Spleen (tissue), 13 donors: ENCODE data around the gene KLKB1. TPM values are rescaled to one million over a fixed set of nuclear protein-coding genes. Genes with fewer than 3 reads are reported as not detected.

Experiments
- DNase-seq: peaks from one replicate; pipeline ENCODE4 v3.0.0-alpha.2; 2020
- H3K27ac ChIP-seq, 8 donors: fragments of 200-600 bp; sonication (generic) in 7 of 8; 1 replicate in 4 of 8; 2 replicates in 4 of 8; pipeline versions ENCODE4 v1.5.0 to v1.8.0; 2016 to 2021; ENCODE audit warnings: inconsistent platforms in 4 of 8, mild to moderate bottlenecking in 4 of 8, moderate library complexity in 1 of 8
- H3K27me3 ChIP-seq, 7 donors: fragments of 200-600 bp; sonication (generic) in 6 of 7; replicated peaks in 1 of 7; 1 replicate in 4 of 7; 2 replicates in 3 of 7; pipeline versions ENCODE4 v1.5.0 to v1.8.0; 2016 to 2021; ENCODE audit warnings: inconsistent platforms in 3 of 7, mild to moderate bottlenecking in 1 of 7
- H3K36me3 ChIP-seq, 6 donors: fragments of 200-600 bp; sonication (generic) in 5 of 6; 1 replicate in 4 of 6; 2 replicates in 2 of 6; pipeline versions ENCODE4 v1.5.0 to v1.8.0; 2016 to 2021; ENCODE audit warnings: inconsistent platforms in 2 of 6
- H3K4me1 ChIP-seq, 6 donors: fragments of 200-600 bp; sonication (generic) in 5 of 6; 1 replicate in 3 of 6; 2 replicates in 3 of 6; pipeline versions ENCODE4 v1.5.0 to v1.8.0; 2016 to 2021; ENCODE audit warnings: inconsistent platforms in 3 of 6
- H3K4me3 ChIP-seq, 8 donors: fragments of 200-600 bp; sonication (generic) in 7 of 8; 1 replicate in 4 of 8; 2 replicates in 4 of 8; pipeline versions ENCODE4 v1.5.0 to v1.8.0; 2016 to 2021; ENCODE audit warnings: inconsistent platforms in 4 of 8, mild to moderate bottlenecking in 4 of 8, moderate library complexity in 2 of 8
- H3K9me3 ChIP-seq, 8 donors: fragments of 200-600 bp; sonication (generic) in 7 of 8; 1 replicate in 4 of 8; 2 replicates in 4 of 8; pipeline versions ENCODE4 v1.5.0 to v1.8.0; 2016 to 2021; ENCODE audit warnings: inconsistent platforms in 4 of 8
- POLR2A ChIP-seq, 3 donors: fragments of 450-650 bp; IDR thresholded peaks; one replicate each; pipeline ENCODE4 v1.5.1; 2017; ENCODE audit warnings: antibody characterized with exemption in 3 of 3, mild to moderate bottlenecking in 1 of 3
- POLR2AphosphoS5 ChIP-seq, 3 donors: sonication (generic); formaldehyde crosslinking; IDR thresholded peaks; one replicate each; pipeline ENCODE4 v1.5.1; 2017; ENCODE audit warnings: antibody characterized with exemption in 3 of 3
- WGBS, 5 donors: extraction: QIAGEN DNeasy Blood & Tissue Kit in 3 of 5; methylation state at CpG; one replicate each; pipeline versions ENCODE4 v1.1.5 to v1.1.7; 2013 to 2018; 5-methylcytosine and 5-hydroxymethylcytosine counted together
- intact Hi-C: fragments of 100-400 bp; cut with DNase I; formaldehyde crosslinking; loops from one replicate; pipeline ENCODE4 v1.15.0; 2023; ENCODE audit warnings: low total_unique reads
- long read RNA-seq, 2 donors: transcript quantifications; one replicate each; lab custom pipeline, GENCODE V29; 2026
- polyA plus RNA-seq, 3 donors: library from polyadenylated mRNA; stranded (reverse); fragments of 200-250 nt; gene quantifications; one replicate each; pipeline ENCODE4 v1.2.1, GENCODE V29; 2013
- total RNA-seq, 7 donors: library from RNA; depleted of rRNA in 3 of 7; stranded (reverse); fragments of >200 nt in 3 of 7; fragmentation: NEBNext Ultra II Directional in 4 of 7; extraction: Animal tissue kit (Norgen Biotek cat#: 25700) in 4 of 7; gene quantifications; one replicate each; pipeline versions ENCODE4 v1.1.0 to v1.2.1, GENCODE V29; 2016 to 2021
- TF ChIP-seq, protein P1 (sequence below), 11 experiments: fragments of 200-600 bp in 7 of 11; fragments of 450-650 bp in 4 of 11; sonication (generic) in 4 of 11; IDR thresholded peaks in 8 of 11; conservative IDR thresholded peaks in 3 of 11; 1 replicate in 7 of 11; 2 replicates in 4 of 11; pipeline versions ENCODE4 v1.4.0 to v1.8.0; 2016 to 2021; ENCODE audit warnings: antibody characterized with exemption in 11 of 11, inconsistent platforms in 4 of 11, mild to moderate bottlenecking in 1 of 11
- donor health status: healthy with polysubstance abuse.
- donor health status: DM: no; HTN: no; CAD: no; lungs with moderate emphysema.
- donor health status: DM: no; HTN: no; CAD: no.
- donor health status: Bipolar disorder and iron deficiency.
- donor health status: healthy.
- donor health status: DM: no; HTN: no; CAD: no.
- donor health status: DM: yes; HTN: yes; CAD: no.

The KLKB1 gene
- total RNA-seq (1 to 10 TPM in 5 of 7 donors, under 1 TPM in 2; 0.67 to 5.8 (median 1.7) TPM), polyA plus RNA-seq (1 to 10 TPM; 1.1 to 3.6 (median 1.3) TPM)
- long read RNA-seq, donor 1 = 0 reads
- long read RNA-seq, donor 2 = 0 reads

DNA sequence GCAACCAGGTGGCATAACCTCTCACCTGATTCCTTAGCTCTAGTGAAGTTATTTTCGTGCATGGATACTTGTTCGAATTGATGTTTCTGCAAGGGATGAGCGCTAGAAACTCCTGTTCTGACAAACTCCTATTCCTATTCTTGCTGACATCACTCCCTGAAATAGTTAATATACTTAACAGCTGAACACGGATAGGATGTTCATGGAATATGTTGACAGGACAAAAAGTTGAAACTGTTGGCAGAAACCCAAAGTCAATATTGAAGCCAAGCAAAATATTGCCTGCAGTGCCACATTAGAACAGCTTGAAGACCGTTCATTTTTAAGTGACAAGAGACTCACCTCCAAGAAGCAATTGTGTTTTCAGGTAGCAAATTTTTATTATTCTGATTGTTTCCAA is at the start of gene KLKB1:
Gene KLKB1 (plus strand): TSS at position 287 of the 400 bp plus-strand sequence. CDS start 689 bp downstream, outside the sequence.
- 73 to 86% (median 81%) methylated on average over 5 of the region's 5 CpGs for WGBS, 5 donors
- intact Hi-C loops = no loop called here
- no peaks in the 10 kb centered on the region for H3K27me3 ChIP-seq
- DNase-seq = no peak
- H3K9me3 ChIP-seq = peaks cover 0 to 34% (median 26%) of the 10 kb centered on the region in 8 donors
- TF ChIP-seq POLR2A (IDR thresholded peaks at IDR 0.05) (no peak), POLR2AphosphoS5 (IDR thresholded peaks at IDR 0.05) (no peak)
- TF ChIP-seq, protein P1, sequence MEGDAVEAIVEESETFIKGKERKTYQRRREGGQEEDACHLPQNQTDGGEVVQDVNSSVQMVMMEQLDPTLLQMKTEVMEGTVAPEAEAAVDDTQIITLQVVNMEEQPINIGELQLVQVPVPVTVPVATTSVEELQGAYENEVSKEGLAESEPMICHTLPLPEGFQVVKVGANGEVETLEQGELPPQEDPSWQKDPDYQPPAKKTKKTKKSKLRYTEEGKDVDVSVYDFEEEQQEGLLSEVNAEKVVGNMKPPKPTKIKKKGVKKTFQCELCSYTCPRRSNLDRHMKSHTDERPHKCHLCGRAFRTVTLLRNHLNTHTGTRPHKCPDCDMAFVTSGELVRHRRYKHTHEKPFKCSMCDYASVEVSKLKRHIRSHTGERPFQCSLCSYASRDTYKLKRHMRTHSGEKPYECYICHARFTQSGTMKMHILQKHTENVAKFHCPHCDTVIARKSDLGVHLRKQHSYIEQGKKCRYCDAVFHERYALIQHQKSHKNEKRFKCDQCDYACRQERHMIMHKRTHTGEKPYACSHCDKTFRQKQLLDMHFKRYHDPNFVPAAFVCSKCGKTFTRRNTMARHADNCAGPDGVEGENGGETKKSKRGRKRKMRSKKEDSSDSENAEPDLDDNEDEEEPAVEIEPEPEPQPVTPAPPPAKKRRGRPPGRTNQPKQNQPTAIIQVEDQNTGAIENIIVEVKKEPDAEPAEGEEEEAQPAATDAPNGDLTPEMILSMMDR (IDR thresholded peaks at IDR 0.05 in 8 of 11, conservative IDR thresholded peaks at IDR 0.05 in 3 of 11) = no peak
- H3K36me3 ChIP-seq = no peaks in the 10 kb centered on the region
- no peak within 1 kb of the TSS for H3K27ac ChIP-seq
- H3K4me1 ChIP-seq = no peaks in the 10 kb centered on the region
- H3K4me3 ChIP-seq = no peak within 1 kb of the TSS

DNA sequence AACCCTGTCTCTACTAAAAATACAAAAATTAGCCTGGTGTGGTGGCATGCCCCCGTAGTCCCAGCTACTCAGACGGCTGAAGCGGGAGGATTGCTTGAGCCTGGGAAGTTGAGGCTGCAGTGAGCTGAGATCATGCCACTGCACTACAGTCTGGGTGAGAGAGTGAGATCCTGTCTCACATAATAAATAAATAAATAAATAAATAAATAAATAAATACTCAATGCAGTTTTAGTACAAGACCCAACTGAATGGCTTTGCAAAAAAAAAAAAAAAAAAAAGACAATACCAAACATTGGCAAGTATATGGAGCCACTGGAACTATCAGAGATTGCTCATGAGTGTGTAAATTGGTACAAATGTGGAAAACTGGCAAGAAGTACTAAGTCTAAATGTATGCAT is 39.2 kb upstream of the KLKB1 start:
- TF ChIP-seq POLR2A (IDR thresholded peaks at IDR 0.05) (no peak), POLR2AphosphoS5 (IDR thresholded peaks at IDR 0.05) (no peak)
- TF ChIP-seq, protein P1 (IDR thresholded peaks at IDR 0.05 in 8 of 11, conservative IDR thresholded peaks at IDR 0.05 in 3 of 11) = no peak
- no peak for DNase-seq
- Histone ChIP-seq H3K4me1 (peaks cover 9 to 29% (median 26%) of the 10 kb centered on the region in 6 donors), H3K27me3 (no peaks in the 10 kb centered on the region), H3K27ac (no peak overlapping the region), H3K4me3 (no peak overlapping the region), H3K36me3 (no peaks in the 10 kb centered on the region), H3K9me3 (no peaks in the 10 kb centered on the region)
- WGBS, 5 donors = 65 to 99% (median 72%) methylated on average over 3 of the region's 3 CpGs
- intact Hi-C loops = no loop called here

DNA sequence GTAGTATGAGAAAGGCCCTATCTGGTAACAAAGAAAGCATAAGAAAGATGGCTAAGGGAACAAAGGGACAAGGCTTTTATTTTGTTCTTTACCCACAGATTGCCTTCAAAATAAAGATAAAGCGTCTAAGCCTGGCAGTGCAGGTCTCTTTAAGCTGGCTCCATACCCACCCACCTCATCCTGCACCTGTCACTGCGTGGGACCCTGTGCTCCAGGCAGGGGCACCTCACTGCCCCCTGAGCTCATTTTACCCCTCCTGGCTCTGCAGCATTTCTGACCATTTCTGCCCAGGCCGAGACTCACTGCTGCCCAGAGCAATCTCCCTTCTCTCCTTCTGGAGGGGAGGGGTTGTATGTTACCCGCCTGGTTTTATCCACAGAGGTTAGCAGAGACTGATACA is 37.7 kb upstream of the KLKB1 start:
- Histone ChIP-seq H3K36me3 (peaks cover 0 to 3% (median 0%) of the 10 kb centered on the region in 6 donors), H3K27ac (peak overlapping the region in 7 of 8 donors; percentile 94 to 99 (median 98)), H3K27me3 (no peaks in the 10 kb centered on the region), H3K4me1 (peaks cover 18 to 41% (median 36%) of the 10 kb centered on the region in 6 donors), H3K9me3 (no peaks in the 10 kb centered on the region), H3K4me3 (no peak overlapping the region)
- DNase-seq = no peak
- 66 to 88% (median 74%) methylated on average over 4 of the region's 4 CpGs for WGBS, 5 donors
- TF ChIP-seq POLR2AphosphoS5 (IDR thresholded peaks at IDR 0.05) (no peak), POLR2A (IDR thresholded peaks at IDR 0.05) (no peak)
- intact Hi-C loops = no loop called here

DNA sequence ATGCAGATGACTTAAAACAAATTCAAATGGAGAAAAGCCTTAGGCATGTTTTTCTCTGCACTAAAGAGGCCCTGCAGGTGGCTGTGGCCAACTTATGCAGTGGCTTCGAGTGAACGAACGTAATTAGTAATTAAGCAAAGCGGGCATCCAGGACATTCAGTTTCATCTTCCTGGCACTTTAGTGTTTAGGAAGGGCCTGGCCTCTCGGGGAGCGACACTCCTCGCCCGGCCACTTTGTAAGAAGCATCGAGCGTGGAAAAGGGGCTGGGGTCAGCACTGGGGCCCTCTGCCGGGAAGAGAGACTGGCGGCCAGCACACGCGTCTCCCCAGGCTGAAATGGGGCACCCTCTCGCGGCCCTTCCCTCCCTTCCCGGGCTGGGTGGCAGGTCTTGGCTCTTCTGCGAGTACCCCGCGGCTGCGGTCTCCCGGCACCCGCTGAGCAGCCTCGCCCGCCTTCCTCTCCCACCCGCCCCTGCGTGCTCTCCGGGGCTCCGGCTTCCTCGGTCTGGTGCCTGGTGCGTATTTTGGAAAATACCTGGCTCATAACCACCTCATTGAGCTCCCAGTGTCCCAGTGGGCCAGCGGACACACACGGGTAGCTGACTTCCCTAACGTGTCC is 36.6 kb upstream of the KLKB1 start:
- intact Hi-C loops = no loop called here
- DNase-seq = peak; percentile 92

More for the DNA sequence above, 36.6 kb upstream of the KLKB1 start:
- Histone ChIP-seq H3K4me3 (peak overlapping the region; percentile 51 to 92 (median 81)), H3K27ac (peak overlapping the region; percentile 92 to 99 (median 97)), H3K9me3 (no peaks in the 10 kb centered on the region), H3K36me3 (peaks cover 0 to 13% (median 1%) of the 10 kb centered on the region in 6 donors), H3K27me3 (no peaks in the 10 kb centered on the region), H3K4me1 (peaks cover 18 to 44% (median 36%) of the 10 kb centered on the region in 6 donors)
- TF ChIP-seq POLR2AphosphoS5 (IDR thresholded peaks at IDR 0.05) (no peak), POLR2A (IDR thresholded peaks at IDR 0.05) (no peak)
- TF ChIP-seq, protein P1 (IDR thresholded peaks at IDR 0.05 in 8 of 11, conservative IDR thresholded peaks at IDR 0.05 in 3 of 11) = peak in 1 of 11 experiments; percentile 14
- WGBS, 5 donors = 0 to 1% (median 0%) methylated on average over 29 to 34 of the region's 34 CpGs
